Esophagus muscularis mucosa (tissue), 3 donors: Measurements from ENCODE around the gene APEX1.

Source experiments
- CTCF ChIP-seq, 3 experiments: fragments of 200-600 bp in 2 of 3; fragments of 450-650 bp in 1 of 3; sonication (generic) in 2 of 3; IDR thresholded peaks; one replicate each; pipeline ENCODE4 v1.5.1; 2017 to 2019; ENCODE audit warnings: antibody characterized with exemption in 3 of 3, mild to moderate bottlenecking in 2 of 3, moderate library complexity in 1 of 3
- POLR2A ChIP-seq: fragments of 450-650 bp; IDR thresholded peaks from one replicate; pipeline ENCODE4 v1.6.1; 2017; ENCODE audit warnings: antibody characterized with exemption, moderate library complexity, mild to moderate bottlenecking, low read depth

DNA sequence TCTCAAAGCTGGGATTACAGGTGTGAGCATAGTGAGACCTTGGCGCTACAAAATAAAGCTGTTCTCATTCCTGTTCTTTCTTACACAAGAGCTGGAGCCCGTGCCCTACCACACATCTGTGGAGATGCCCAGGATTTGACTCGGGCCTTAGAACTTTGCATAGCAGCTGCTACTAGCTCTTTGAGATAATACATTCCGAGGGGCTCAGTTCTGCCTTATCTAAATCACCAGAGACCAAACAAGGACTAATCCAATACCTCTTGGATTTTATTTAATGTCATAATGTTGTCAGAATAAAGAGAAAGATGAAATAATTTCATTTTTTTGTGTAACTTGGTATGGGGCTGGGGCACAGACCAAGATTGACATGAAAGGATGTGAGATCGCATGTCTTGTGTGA lies 21.8 kb downstream of the APEX1 start:
- TF ChIP-seq POLR2A (no peak), CTCF (IDR thresholded peaks at IDR 0.05) (no peak)
